ENCODE results near the gene CADPS2.
"Not testable (repeated sequence)": the region's sequence is repeated elsewhere in the genome, so short reads cannot be mapped to it uniquely, and the experiment has no call there.

CADPS2 gene

DNA sequence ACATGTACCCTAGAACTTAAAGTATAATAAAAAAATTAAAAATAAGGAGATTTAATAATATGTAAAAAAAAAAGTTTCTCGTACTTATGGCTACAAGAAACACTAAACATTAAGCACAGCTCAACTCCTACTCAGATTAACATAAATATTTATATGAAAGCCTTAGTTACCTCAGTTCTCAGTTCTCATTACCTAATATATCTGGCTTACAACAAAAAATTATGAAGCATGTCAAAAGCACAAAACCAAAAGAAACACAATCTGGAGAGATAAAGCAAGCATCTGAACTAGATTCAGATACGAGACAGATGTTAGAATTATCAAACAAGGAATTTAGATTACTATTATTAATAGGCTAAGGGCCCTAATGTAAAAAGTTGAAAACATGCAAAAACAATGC, 227.4 kb downstream of the CADPS2 start:
- DNase-seq: no peak

DNA sequence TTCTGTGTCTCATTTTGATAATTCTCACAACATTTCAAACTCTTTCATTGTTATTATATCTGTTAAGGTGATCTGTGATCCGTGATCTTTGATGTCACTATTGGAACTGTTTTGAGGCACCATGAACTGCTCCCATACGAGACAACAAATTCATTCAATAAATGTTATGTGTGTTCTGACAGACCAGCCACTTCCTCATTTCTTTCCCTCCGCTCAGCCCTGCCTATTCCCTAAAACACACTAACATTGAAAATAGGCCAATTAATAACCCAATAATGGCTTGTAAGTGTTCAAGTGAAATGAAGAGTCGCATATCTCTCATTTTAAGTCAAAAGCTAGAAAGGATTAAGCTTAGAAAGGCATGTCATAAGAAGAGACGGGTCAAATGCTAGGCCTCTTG, 232.6 kb downstream of the CADPS2 start:
- DNase-seq: no peak

GRCh38 chr7:122652876-122653275, 233.4 kb downstream of the CADPS2 start:
- no peak for DNase-seq

GRCh38 chr7:122651451-122651850, 234.8 kb downstream of the CADPS2 start:
- no peak for DNase-seq

DNA sequence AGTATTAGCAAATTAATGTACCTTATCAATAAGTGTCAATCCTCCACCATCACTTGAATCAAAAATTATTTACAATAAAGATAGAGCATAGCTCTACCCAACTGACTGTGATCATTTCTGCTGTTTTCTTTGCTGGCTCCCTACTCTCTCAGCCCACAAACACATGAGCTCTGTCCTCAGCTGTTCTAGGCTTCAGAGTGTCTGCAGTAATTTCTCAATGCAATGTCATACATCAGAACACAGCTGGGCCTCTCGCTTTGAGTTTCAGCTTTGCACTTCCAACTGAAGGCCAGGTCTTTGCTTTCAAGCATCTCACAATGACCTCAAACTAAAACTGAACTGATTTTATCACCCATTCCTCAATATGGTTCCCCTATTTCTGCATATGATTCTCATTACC, 243.0 kb downstream of the CADPS2 start:
- no peak for DNase-seq

GRCh38 chr7:122638459-122638858, 247.8 kb downstream of the CADPS2 start:
- no peak for DNase-seq

GRCh38 chr7:122637784-122638183, 248.5 kb downstream of the CADPS2 start:
- DNase-seq: no peak

- DNase-seq: not testable (repeated sequence)
Observed at GRCh38 chr7:122635481-122635880, 250.8 kb downstream of the CADPS2 start.

DNA sequence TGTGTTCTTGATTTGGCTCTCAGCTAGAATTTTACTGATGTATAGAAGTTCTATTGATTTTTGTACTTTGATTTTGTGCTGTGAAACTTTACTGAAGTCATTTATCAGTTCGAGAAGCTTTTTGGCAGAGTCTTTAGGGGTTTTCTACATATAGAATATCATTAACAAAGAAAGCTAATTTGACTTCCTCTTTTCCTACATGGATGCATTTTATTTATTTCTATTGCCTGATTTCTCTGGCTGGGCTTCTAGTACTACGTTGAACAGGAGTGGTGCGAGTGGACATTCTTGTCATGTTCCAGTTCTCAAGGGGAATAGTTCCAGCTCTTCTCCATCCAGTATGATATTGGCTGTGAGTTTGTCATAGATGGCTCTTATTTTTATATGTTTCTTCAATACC, 252.8 kb downstream of the CADPS2 start:
- DNase-seq: no peak

GRCh38 chr7:122632238-122632637, 254.0 kb downstream of the CADPS2 start:
- no peak for DNase-seq

- no peak for DNase-seq
Observed at GRCh38 chr7:122629412-122629953, 256.8 kb downstream of the CADPS2 start.

- no peak for DNase-seq
Observed at GRCh38 chr7:122628651-122629411, 257.4 kb downstream of the CADPS2 start.

DNA sequence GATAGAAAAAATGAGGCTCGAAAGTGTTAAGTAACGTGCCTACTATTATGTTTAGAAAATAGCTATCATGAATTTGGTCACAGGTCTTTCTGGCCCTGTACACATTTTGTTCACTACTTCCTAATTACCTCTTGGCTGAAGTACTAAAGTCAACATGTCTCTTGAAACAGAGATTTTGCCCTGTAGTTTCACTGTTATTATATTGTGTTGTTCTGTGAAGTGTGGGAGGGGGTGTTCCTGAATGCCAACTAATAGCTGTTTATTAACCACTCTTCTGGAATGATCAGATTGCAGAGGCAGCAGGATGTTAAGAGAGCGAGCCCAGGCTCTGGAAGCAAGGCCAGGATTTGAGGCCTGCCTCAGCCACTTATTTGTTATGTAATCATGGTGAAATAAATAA, 259.5 kb downstream of the CADPS2 start:
- no peak for DNase-seq

DNA sequence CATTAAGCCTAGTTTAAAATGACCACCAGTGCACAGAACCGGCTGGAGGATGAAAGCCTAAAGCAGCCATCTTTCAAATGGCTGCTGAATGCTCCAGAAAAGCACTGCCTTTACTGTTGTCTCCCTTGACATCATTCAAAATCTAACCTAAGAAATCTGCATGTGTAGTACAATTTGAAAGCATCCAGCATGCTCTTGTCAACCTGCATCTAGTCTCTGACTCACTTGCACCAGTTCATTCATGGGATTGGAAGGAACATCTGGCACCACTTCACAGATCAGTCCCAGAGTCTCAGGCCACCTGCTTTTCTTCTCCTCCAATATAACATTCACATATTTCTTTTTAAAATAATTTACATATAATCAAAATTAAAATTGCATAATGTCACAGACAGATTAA, 263.6 kb downstream of the CADPS2 start:
- no peak for DNase-seq

- no peak for DNase-seq
Observed at GRCh38 chr7:122619664-122620063, 266.6 kb downstream of the CADPS2 start.

- DNase-seq: no peak
Observed at GRCh38 chr7:122618585-122619189, 267.6 kb downstream of the CADPS2 start.

GRCh38 chr7:122616951-122617350, 269.3 kb downstream of the CADPS2 start:
- no peak for DNase-seq

GRCh38 chr7:122605929-122606328, 280.3 kb downstream of the CADPS2 start:
- no peak for DNase-seq

GRCh38 chr7:122604251-122604650, 282.0 kb downstream of the CADPS2 start:
- DNase-seq: no peak

- DNase-seq: no peak
Observed at GRCh38 chr7:122602800-122603199, 283.5 kb downstream of the CADPS2 start.

DNA sequence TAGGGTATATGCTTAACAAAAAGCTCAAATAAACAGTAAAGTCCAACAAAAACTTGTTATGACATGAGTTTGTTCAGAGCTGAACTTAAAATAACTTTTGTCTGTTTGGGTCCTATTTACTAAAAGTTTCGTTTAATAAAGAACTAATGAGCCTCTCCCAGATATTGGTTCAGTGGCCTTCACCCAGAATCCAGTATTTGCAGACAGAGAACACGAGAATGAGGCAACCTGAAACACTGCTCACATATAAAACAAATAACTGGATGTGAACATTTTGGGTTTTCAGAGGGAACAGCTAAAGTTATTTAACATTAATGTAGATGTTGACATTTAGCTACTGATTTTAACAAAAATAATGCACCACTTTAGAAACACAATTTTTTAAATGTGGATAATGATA, 285.6 kb downstream of the CADPS2 start:
- DNase-seq: no peak

GRCh38 chr7:122600042-122600441, 286.2 kb downstream of the CADPS2 start:
- no peak for DNase-seq

GRCh38 chr7:122597277-122597676, 289.0 kb downstream of the CADPS2 start:
- DNase-seq: no peak

- DNase-seq: no peak
Observed at GRCh38 chr7:122595885-122596284, 290.4 kb downstream of the CADPS2 start.

GRCh38 chr7:122588621-122589020, 297.6 kb downstream of the CADPS2 start:
- no peak for DNase-seq

Measured in GOT3 (cell line).